Hepatocyte (in vitro differentiated cells): ENCODE measurements around the gene TMEM164. TPM values are rescaled to one million over a fixed set of nuclear protein-coding genes. Genes with fewer than 3 reads are reported as not detected.

Experiments used
- DNase-seq: peaks from one replicate; pipeline ENCODE4 v3.0.0-alpha.2; 2016; ENCODE audit warnings: low spot score
- H2AFZ ChIP-seq: fragments of 200-600 bp; sonication (generic); 2 replicates; pipeline ENCODE4 v1.6.0; 2016; ENCODE audit warnings: antibody characterized with exemption, mild to moderate bottlenecking
- H3K27ac ChIP-seq: fragments of 200-600 bp; sonication (generic); 2 replicates; pipeline ENCODE4 v1.5.1; 2016; ENCODE audit warnings: mild to moderate bottlenecking
- H3K27me3 ChIP-seq: fragments of 200-600 bp; sonication (generic); 2 replicates; pipeline ENCODE4 v1.6.1; 2016
- H3K36me3 ChIP-seq: fragments of 200-600 bp; sonication (generic); replicated peaks from 2 replicates; pipeline ENCODE4 v1.5.1; 2016; ENCODE audit warnings: low read depth; ENCODE audit not compliant: insufficient read depth
- H3K4me1 ChIP-seq: fragments of 200-600 bp; sonication (generic); 2 replicates; pipeline ENCODE4 v1.5.1; 2016; ENCODE audit warnings: mild to moderate bottlenecking, moderate library complexity; ENCODE audit not compliant: insufficient read depth
- H3K4me2 ChIP-seq: fragments of 200-600 bp; sonication (generic); 2 replicates; pipeline ENCODE4 v1.6.0; 2016
- H3K4me3 ChIP-seq: fragments of 200-600 bp; sonication (generic); 2 replicates; pipeline ENCODE4 v1.5.1; 2016; ENCODE audit warnings: mild to moderate bottlenecking
- H3K79me2 ChIP-seq: fragments of 200-600 bp; sonication (generic); 2 replicates; pipeline ENCODE4 v1.6.0; 2017; ENCODE audit warnings: mild to moderate bottlenecking
- H3K9me2 ChIP-seq: fragments of 200-600 bp; sonication (generic); replicated peaks from 2 replicates; pipeline ENCODE4 v1.6.0; 2017; ENCODE audit warnings: mild to moderate bottlenecking; ENCODE audit not compliant: insufficient read depth
- H3K9me3 ChIP-seq: fragments of 200-600 bp; sonication (generic); 2 replicates; pipeline ENCODE4 v1.5.1; 2016; ENCODE audit warnings: low read depth, mild to moderate bottlenecking
- H4K20me1 ChIP-seq: fragments of 200-600 bp; sonication (generic); 2 replicates; pipeline ENCODE4 v1.6.0; 2016; ENCODE audit warnings: mild to moderate bottlenecking; ENCODE audit not compliant: insufficient read depth, poor library complexity, severe bottlenecking
- CTCF ChIP-seq: fragments of 200-600 bp; sonication (generic); IDR thresholded peaks from 2 replicates; pipeline ENCODE4 v1.5.1; 2016; ENCODE audit warnings: antibody characterized with exemption, mild to moderate bottlenecking; ENCODE audit not compliant: poor library complexity
- EZH2 ChIP-seq: fragments of 200-600 bp; sonication (generic); IDR thresholded peaks from 2 replicates; pipeline ENCODE4 v1.6.1; 2016; ENCODE audit warnings: antibody characterized with exemption, mild to moderate bottlenecking, borderline replicate concordance
- EZH2phosphoT487 ChIP-seq: fragments of 200-600 bp; sonication (generic); IDR thresholded peaks from one replicate; pipeline ENCODE4 v1.6.1; 2018; ENCODE audit warnings: antibody characterized with exemption, mild to moderate bottlenecking, low read depth, moderate library complexity; ENCODE audit not compliant: unreplicated experiment, severe bottlenecking
- WGBS: methylation state at CpG from one replicate; pipeline ENCODE4 v1.1.6; 2016; ENCODE audit warnings: low lambda C conversion rate; ENCODE audit errors: missing lambda C conversion rate; 5-methylcytosine and 5-hydroxymethylcytosine counted together
- polyA plus RNA-seq: library from polyadenylated mRNA; unstranded; fragments of >200 nt; fragmentation: Nextera tagmentation; extraction: Ambion mirVana; gene quantifications from 2 replicates; pipeline ENCODE4 v1.2.1, GENCODE V29; 2016
- total RNA-seq: library from RNA; depleted of rRNA; stranded (reverse); fragments of >200 nt; gene quantifications from 2 replicates; pipeline ENCODE4 v1.2.3, GENCODE V29; 2014

Gene TMEM164
- total and polyA plus RNA-seq, 2 experiments from 2014 or later, result 5.4 to 34.2 TPM

DNA sequence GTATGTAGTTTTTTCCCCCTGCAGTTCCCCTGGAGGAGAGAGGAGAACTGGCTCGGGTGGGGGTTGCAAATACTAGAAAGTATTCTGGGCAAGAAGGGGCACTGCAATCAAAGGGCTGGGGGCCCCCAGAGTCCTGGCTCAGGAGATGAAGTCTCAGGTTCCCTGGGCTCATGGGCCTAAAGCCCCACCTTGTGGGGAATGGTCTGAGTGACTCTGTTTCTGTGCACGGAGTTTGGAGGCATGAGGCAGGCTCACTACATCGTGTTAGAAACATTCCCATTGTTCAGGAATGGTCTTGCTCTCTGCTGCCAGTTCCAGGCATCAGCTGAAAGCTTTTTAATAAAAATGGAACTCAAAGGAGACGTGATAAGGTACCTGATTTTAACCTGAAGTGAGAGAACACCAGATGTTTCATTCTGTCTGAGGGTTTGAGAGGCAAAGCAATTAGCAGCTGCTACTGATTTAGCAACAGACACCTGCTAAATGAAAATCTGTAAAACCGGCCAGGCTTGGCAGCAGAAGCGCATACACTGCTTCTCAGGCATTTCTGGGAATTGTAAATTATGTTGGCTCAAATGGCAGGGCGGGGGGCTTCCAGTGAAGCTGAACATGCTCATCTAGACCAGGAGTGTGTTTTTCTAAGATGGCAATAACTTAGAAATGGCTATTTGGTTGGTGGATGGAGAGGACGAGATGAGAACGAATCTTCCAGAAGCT lies 122.7 kb downstream of the TMEM164 start:
- peak; percentile 15 for DNase-seq
- Histone ChIP-seq H3K79me2 (no peaks in the 10 kb centered on the region), H2AFZ (no peak overlapping the region), H3K9me2 (no peaks in the 10 kb centered on the region), H3K27ac (no peak overlapping the region), H3K4me2 (no peak overlapping the region), H3K36me3 (no peaks in the 10 kb centered on the region), H3K4me1 (no peaks in the 10 kb centered on the region), H4K20me1 (no peaks in the 10 kb centered on the region), H3K27me3 (no peaks in the 10 kb centered on the region), H3K4me3 (no peak overlapping the region), H3K9me3 (no peaks in the 10 kb centered on the region)
- 59% methylated on average over 9 of the region's 9 CpGs for WGBS
- TF ChIP-seq EZH2phosphoT487 (no peak), EZH2 (no peak), CTCF (peak; percentile 42)

GRCh38 chrX:110131031-110131430 lies 128.1 kb downstream of the TMEM164 start:
- no peaks in the 10 kb centered on the region for H3K9me3 ChIP-seq
- H3K4me3 ChIP-seq, result no peak overlapping the region
- 85% methylated on average over 1 of the region's 1 CpG for WGBS
- no peak for DNase-seq
- H3K27ac ChIP-seq, result no peak overlapping the region
- no peaks in the 10 kb centered on the region for H3K27me3 ChIP-seq
- no peaks in the 10 kb centered on the region for H3K9me2 ChIP-seq
- no peaks in the 10 kb centered on the region for H4K20me1 ChIP-seq
- no peaks in the 10 kb centered on the region for H3K4me1 ChIP-seq
- no peak overlapping the region for H3K4me2 ChIP-seq
- TF ChIP-seq EZH2 (no peak), EZH2phosphoT487 (no peak), CTCF (no peak)
- H2AFZ ChIP-seq, result no peak overlapping the region
- no peaks in the 10 kb centered on the region for H3K36me3 ChIP-seq
- H3K79me2 ChIP-seq, result no peaks in the 10 kb centered on the region

DNA sequence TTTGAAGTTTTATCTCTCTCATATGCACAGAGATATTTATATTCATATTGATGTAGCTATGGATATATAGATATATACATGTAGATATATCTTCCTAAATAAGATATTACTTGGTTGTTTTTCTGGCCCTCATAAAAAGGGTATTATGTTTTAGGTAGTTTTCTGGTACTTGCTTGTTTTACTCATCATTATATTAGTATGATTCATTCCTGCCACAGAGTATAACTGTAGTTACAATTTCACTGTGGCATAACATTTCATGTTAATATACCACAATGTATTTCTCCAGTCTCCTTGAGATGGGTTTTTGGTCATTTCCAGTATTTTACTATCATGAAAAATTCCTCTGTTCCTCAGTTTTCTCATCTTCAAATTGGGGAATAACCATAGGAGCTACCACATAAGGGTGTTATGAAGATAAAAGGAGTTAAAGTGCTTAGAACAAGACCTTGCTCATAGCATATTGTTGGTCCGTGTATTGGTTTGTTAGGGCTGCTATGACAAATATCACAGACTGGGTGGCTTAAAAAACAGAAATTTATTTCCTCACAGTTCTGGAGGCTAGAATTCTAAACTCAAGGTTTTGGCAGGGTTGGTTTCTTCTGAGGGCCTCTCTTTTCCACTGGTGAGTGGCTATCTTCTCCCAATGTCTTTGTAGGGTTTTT lies 129.7 kb downstream of the TMEM164 start:
- Histone ChIP-seq H2AFZ (no peak overlapping the region), H3K27me3 (no peaks in the 10 kb centered on the region), H3K36me3 (no peaks in the 10 kb centered on the region), H3K9me3 (no peaks in the 10 kb centered on the region), H3K4me1 (no peaks in the 10 kb centered on the region), H4K20me1 (no peaks in the 10 kb centered on the region), H3K4me2 (no peak overlapping the region), H3K4me3 (no peak overlapping the region), H3K27ac (no peak overlapping the region), H3K79me2 (no peaks in the 10 kb centered on the region), H3K9me2 (no peaks in the 10 kb centered on the region)
- TF ChIP-seq EZH2phosphoT487, result no peak
- TF ChIP-seq EZH2, result no peak
- TF ChIP-seq CTCF, result no peak
- DNase-seq, result no peak
- WGBS, result 90% methylated on average over 1 of the region's 1 CpG
